Left lung (tissue), 10 donors: ENCODE results near the gene C1orf226. TPM values are rescaled to one million over a fixed set of nuclear protein-coding genes. Genes with fewer than 3 reads are reported as not detected.
"Not testable (repeated sequence)": the region's sequence is repeated elsewhere in the genome, so short reads cannot be mapped to it uniquely, and the experiment has no call there.

Experiments
- ATAC-seq: fragments of 200-7000 bp; cut with Tn5 transposase; one replicate; pipeline ENCODE4 v1.9.1; 2020; ENCODE audit warnings: moderate library complexity
- DNase-seq, 4 donors: peaks; one replicate each; pipeline ENCODE4 v3.0.0-alpha.2; 2013 to 2020
- H3K27ac ChIP-seq, 2 donors: fragments of 200-600 bp; sonication (generic) in 1 of 2; one replicate each; pipeline versions ENCODE4 v1.5.0 to v1.8.0; 2020 to 2021
- H3K27me3 ChIP-seq, 2 donors: fragments of 200-600 bp; sonication (generic) in 1 of 2; one replicate each; pipeline versions ENCODE4 v1.5.0 to v1.8.0; 2020 to 2021
- H3K36me3 ChIP-seq, 2 donors: fragments of 200-600 bp; sonication (generic) in 1 of 2; one replicate each; pipeline versions ENCODE4 v1.5.0 to v1.8.0; 2020 to 2021
- H3K4me1 ChIP-seq, 2 donors: fragments of 200-600 bp; one replicate each; pipeline ENCODE4 v1.8.0; 2021
- H3K4me3 ChIP-seq, 2 donors: fragments of 200-600 bp; sonication (generic) in 1 of 2; one replicate each; pipeline versions ENCODE4 v1.5.0 to v1.8.0; 2020 to 2021; ENCODE audit warnings: mild to moderate bottlenecking in 1 of 2
- H3K9me3 ChIP-seq, 2 donors: fragments of 200-600 bp; sonication (generic) in 1 of 2; one replicate each; pipeline versions ENCODE4 v1.5.0 to v1.8.0; 2020 to 2021
- intact Hi-C, 2 donors: fragments of 100-400 bp; cut with DNase I; formaldehyde crosslinking; loops; one replicate each; pipeline versions ENCODE4 v1.11.2 to v1.14.2; 2022
- microRNA-seq, 2 donors: library from miRNA; unstranded; fragments of <30 nt; microRNA quantifications; one replicate each; pipeline ENCODE4, GENCODE V29; 2019
- polyA plus RNA-seq, 6 donors: library from polyadenylated mRNA; unstranded; fragments of 120-200 nt; gene quantifications; one replicate each; pipeline ENCODE4 v1.2.1, GENCODE V29; 2013; ENCODE audit not compliant: insufficient read length in 6 of 6
- total RNA-seq, 2 donors: library from RNA; stranded (reverse); fragmentation: NEBNext Ultra II Directional; extraction: Animal tissue kit (Norgen Biotek cat#: 25700); gene quantifications; one replicate each; pipeline ENCODE4 v1.2.1, GENCODE V29; 2021
- TF ChIP-seq, protein P1 (sequence below), 2 donors: fragments of 200-600 bp; sonication (generic) in 1 of 2; IDR thresholded peaks; one replicate each; pipeline versions ENCODE4 v1.5.0 to v1.8.0; 2021; ENCODE audit warnings: antibody characterized with exemption in 2 of 2
- donor health status: DM: no; HTN: yes; CAD: no.
- donor health status: DM: no; HTN: no; CAD: no.

Gene C1orf226
- total and polyA plus RNA-seq, 8 donors: 4.0 to 8.5 (median 5.0) TPM

DNA sequence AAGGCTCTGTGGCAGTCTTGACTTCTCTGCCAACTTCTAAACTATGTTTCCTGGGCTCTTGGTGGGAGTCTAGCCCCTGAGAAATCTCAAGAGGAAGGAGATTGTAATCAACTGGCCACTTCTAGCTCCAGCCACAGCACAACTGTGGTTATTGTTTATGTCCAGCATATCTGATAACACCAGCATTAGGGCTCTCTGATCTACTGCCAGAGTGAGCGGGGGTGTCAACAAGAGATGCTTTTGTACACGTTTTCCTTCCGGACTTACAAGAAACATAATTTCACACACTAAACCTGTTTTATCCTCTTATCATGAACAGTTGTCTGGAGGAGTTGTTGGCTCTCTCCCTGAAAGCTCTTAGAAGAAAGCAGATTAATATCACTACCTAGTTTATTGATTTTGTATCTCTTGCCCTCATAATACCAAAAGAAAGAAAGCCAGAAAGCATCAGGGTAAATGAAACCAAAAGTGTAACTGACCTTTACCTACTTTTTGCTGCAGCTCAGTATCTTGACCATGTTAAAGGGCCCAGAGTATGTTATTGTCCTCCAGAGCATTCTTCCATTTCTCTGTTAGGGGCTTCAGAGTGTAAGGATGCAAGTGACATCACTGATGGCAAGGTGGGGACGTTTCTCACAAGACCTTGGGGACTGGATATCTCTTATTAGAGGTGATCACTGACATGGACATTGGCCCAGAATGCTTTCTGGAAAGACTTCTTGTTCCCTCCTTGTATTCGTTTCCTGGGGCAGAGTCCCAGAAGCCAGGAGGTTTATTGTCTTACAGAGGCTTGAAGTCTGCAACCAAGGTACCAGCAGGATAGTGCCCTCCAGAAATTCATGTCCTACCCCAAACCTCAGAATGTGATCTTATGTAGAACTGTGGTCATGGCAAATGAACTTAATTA, 40.0 kb downstream of the C1orf226 start:
- intact Hi-C loops: no loop called here
- Histone ChIP-seq H3K4me3 (no peak overlapping the region), H3K36me3 (no peaks in the 10 kb centered on the region), H3K9me3 (no peaks in the 10 kb centered on the region), H3K27ac (no peak overlapping the region), H3K4me1 (peaks cover 0 to 14% of the 10 kb centered on the region in 2 donors), H3K27me3 (no peaks in the 10 kb centered on the region)
- ATAC-seq: no peak
- TF ChIP-seq, protein P1, sequence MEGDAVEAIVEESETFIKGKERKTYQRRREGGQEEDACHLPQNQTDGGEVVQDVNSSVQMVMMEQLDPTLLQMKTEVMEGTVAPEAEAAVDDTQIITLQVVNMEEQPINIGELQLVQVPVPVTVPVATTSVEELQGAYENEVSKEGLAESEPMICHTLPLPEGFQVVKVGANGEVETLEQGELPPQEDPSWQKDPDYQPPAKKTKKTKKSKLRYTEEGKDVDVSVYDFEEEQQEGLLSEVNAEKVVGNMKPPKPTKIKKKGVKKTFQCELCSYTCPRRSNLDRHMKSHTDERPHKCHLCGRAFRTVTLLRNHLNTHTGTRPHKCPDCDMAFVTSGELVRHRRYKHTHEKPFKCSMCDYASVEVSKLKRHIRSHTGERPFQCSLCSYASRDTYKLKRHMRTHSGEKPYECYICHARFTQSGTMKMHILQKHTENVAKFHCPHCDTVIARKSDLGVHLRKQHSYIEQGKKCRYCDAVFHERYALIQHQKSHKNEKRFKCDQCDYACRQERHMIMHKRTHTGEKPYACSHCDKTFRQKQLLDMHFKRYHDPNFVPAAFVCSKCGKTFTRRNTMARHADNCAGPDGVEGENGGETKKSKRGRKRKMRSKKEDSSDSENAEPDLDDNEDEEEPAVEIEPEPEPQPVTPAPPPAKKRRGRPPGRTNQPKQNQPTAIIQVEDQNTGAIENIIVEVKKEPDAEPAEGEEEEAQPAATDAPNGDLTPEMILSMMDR (IDR thresholded peaks at IDR 0.05): no peak
- no peak for DNase-seq

DNA sequence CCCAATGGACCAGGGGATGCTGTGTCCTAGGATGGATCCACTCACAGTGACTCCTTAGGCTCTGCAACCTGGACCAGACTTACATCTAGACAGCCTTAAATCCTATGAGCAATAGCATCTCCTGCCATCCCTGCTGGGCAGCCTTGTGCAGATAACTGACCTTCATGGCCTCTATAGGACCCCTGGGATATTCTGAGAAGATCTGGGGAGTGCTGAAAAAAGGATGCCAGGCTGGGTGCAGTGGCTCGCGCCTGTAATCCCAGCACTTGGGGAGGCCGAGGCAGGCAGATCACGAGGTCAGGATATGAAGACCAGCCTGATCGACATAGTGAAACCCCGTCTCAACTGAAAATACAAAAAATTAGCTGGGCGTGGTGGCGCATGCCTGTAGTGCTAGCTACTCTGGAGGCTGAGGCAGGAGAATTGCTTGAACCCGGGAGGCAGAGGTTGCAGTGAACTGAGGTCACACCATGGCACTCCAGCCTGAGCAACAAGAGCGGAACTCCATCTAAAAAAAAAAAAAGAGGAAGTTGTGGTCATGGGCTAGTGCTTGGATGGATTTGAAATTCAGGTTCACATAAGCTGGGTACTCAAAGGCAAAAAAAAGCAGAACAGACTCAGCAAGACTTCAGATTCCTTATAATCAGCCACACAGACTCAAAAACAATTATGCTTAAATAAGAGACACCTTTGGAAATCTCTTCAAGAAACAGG, 41.3 kb downstream of the C1orf226 start:
- peaks cover 0 to 14% of the 10 kb centered on the region in 2 donors for H3K4me1 ChIP-seq
- ATAC-seq: peak; percentile 54
- no peaks in the 10 kb centered on the region for H3K27me3 ChIP-seq
- H3K9me3 ChIP-seq: no peaks in the 10 kb centered on the region
- DNase-seq: no peak
- no peak overlapping the region for H3K27ac ChIP-seq
- H3K4me3 ChIP-seq: no peak overlapping the region
- no peaks in the 10 kb centered on the region for H3K36me3 ChIP-seq
- intact Hi-C loops: no loop called here
- TF ChIP-seq, protein P1 (IDR thresholded peaks at IDR 0.05): no peak

DNA sequence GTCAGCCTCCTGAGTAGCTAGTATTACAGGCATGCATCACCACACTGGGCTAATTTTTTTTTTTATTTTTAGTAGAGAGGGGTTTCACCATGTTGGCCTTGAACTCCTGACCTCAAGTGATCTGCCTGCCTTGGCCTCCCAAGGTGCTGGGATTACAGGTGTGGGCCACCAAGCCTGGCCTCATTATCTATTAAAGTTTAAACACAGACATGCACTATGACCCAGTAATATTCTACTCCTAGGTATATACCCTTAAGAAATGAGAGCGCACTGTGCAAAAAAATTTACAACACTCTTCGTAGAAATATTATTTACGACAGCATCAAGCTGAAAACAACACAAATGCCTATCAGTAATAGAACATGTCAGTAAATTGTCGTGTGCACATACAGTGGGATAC, 49.1 kb downstream of the C1orf226 start:
- intact Hi-C loops: no loop called here
- Histone ChIP-seq H3K9me3 (no peaks in the 10 kb centered on the region), H3K27me3 (no peaks in the 10 kb centered on the region), H3K4me3 (no peak overlapping the region), H3K27ac (no peak overlapping the region), H3K4me1 (no peaks in the 10 kb centered on the region), H3K36me3 (no peaks in the 10 kb centered on the region)
- TF ChIP-seq, protein P1 (IDR thresholded peaks at IDR 0.05): no peak
- DNase-seq (no peak), ATAC-seq (no peak)

DNA sequence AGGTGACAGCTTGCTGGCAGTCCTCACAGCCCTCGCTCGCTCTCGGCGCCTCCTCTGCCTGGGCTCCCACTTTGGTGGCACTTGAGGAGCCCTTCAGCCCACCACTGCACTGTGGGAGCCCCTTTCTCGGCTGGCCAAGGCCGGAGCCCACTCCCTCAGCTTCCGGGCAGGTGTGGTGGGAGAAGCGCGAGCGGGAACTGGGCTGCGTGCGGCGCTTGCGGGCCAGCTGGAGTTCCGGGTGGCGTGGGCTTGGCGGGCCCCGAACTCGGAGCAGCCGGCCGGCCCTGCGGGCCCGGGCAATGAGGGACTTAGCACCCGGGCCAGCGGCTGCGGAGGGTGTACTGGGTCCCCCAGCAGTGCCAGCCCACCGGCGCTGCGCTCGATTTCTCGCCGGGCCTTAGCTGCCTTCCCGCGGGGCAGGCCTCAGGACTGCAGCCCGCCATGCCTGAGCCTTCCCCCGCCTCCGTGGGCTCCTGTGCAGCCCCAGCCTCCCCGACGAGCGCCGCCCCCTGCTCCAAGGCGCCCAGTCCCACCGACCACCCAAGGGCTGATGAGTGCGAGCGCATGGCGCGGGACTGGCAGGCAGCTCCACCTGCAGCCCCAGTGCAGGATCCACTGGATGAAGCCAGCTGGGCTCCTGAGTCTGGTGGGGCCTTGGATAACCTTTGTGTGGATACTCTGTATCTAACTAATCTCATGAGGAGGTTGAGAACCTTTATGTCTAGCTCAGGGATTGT, 51.6 kb downstream of the C1orf226 start:
- H3K27me3 ChIP-seq, H3K4me3 ChIP-seq, H3K4me1 ChIP-seq, H3K9me3 ChIP-seq, intact Hi-C loops, H3K27ac ChIP-seq, H3K36me3 ChIP-seq, ATAC-seq: not testable (repeated sequence)
- DNase-seq: peak in 1 of 4 donors; percentile 64

Small RNA genes within 50 kb of the gene (microRNA-seq; reads per million reads assigned to microRNA genes)
- gene MIR556: 5.6 to 8.0 reads per million in 2 donors

Other genes with a start within 250 kb of the C1orf226 start
- not detected for gene SPATA46, start 4.9 kb upstream of the C1orf226 start, total RNA-seq
- gene SPATA46, start 4.9 kb upstream of the C1orf226 start, polyA plus RNA-seq: 1 to 10 TPM in 1 of 6 donors, under 1 TPM in 5; 0.47 to 1.1 (median 0.73) TPM
- 1 to 10 TPM in 1 of 2 donors, under 1 TPM in 1; 0.68 to 1.2 TPM for gene SH2D1B, start 30.4 kb downstream of the C1orf226 start, total RNA-seq
- under 1 TPM; 0.25 to 0.96 (median 0.70) TPM for gene SH2D1B, start 30.4 kb downstream of the C1orf226 start, polyA plus RNA-seq
- 10 to 100 TPM; 53.1 to 56.6 TPM for gene UHMK1, start 116.1 kb downstream of the C1orf226 start, total RNA-seq
- 10 to 100 TPM; 28.8 to 36.8 (median 33.5) TPM for gene UHMK1, start 116.1 kb downstream of the C1orf226 start, polyA plus RNA-seq
- 10 to 100 TPM; 34.8 to 41.6 TPM for gene UAP1, start 180.0 kb downstream of the C1orf226 start, total RNA-seq
- 10 to 100 TPM; 32.1 to 41.2 (median 39.2) TPM for gene UAP1, start 180.0 kb downstream of the C1orf226 start, polyA plus RNA-seq